ENCODE data around the gene MOGAT3. TPM values are rescaled to one million over a fixed set of nuclear protein-coding genes. Genes with fewer than 3 reads are reported as not detected.

MOGAT3 gene
- total and polyA plus RNA-seq, 9 of the 15 experiments (the other 6 are each of a cell fraction or from before 2014, with no cell fraction given) = 0.07 to 0.17 (median 0.13) TPM; not detected in 6

GRCh38 chr7:101165075-101165957 lies 35.5 kb downstream of the MOGAT3 start, which contains the start of gene VGF (continued):
- TF ChIP-seq TFAP4 (CRISPR knock-in tag; IDR thresholded peaks at IDR 0.05; ENCODE audit: borderline replicate concordance) (peak; percentile 99), ZNF174 (CRISPR knock-in tag; IDR thresholded peaks at IDR 0.05) (no peak)

GRCh38 chr7:101164071-101164840 lies 36.6 kb downstream of the MOGAT3 start:
- WGBS (ENCODE audit: insufficient coverage, low coverage, missing lambda C conversion rate) = 5% methylated on average over 52 of the region's 75 CpGs
- H3K9me1 ChIP-seq (ENCODE audit: control insufficient read depth, insufficient read depth, low read length) = peaks cover 3% of the 10 kb centered on the region
- H3K9me3 ChIP-seq (replicated peaks; ENCODE audit: control insufficient read depth, insufficient read depth, low read depth, low read length) = no peaks in the 10 kb centered on the region
- H3K4me2 ChIP-seq (ENCODE audit: insufficient read depth, low read length) = peak overlapping the region; percentile 71
- peaks cover 28 to 61% of the 10 kb centered on the region in 2 experiments for H3K4me1 ChIP-seq (replicated peaks in 1 of 2; ENCODE audit: control insufficient read depth in 2 of 2, insufficient read depth in 2 of 2, low read length in 2 of 2)
- H2AFZ ChIP-seq (ENCODE audit: low read depth, low read length) = no peak overlapping the region
- H3K79me2 ChIP-seq (ENCODE audit: control insufficient read depth, insufficient read depth, low read length) = no peaks in the 10 kb centered on the region
- no TSS peak for BruUV-seq (replicated peaks)
- ATAC-seq = peak; percentile 46
- intact Hi-C loops (cut with micrococcal nuclease) = no loop called here
- H3K36me3 ChIP-seq (ENCODE audit: control insufficient read depth, insufficient read depth, low read length) = peaks cover 15% of the 10 kb centered on the region; the same call in 1 of the 3 replicates
- peak overlapping the region in 1 of 2 experiments; percentile 90; a peak in 2 of 4 replicates for H3K9ac ChIP-seq (ENCODE audit: insufficient read depth in 1 of 2, low read depth in 2 of 2, low read length in 2 of 2)
- FAIRE-seq = no peak
- DNase-seq (ENCODE audit: extremely low read depth in 1 of 4, low spot score in 3 of 4) = peak in 3 of 4 experiments; percentile 33 to 65 (median 43)
- ChIA-PET CTCF (ENCODE audit: low intra/inter-chr PET ratio) (no interaction called here), POLR2A (interaction anchor here (0.6 to 0.7 kb wide), 2 partner anchors 13 to 629 kb away, joined by 3 read pairs; no protein-coding TSS in a partner anchor)
- peaks cover 5 to 15% of the 10 kb centered on the region in 2 experiments; a peak in 2 of 5 replicates for H3K27me3 ChIP-seq (ENCODE audit: control insufficient read depth in 2 of 2, insufficient read depth in 2 of 2, low read length in 2 of 2)
- in situ Hi-C loops (cut with MboI) = no loop called here
- peak overlapping the region; percentile 35; the same call in 1 of the 2 replicates for H3K4me3 ChIP-seq
- H3K27ac ChIP-seq (ENCODE audit: extremely low read depth, low read depth, low read length) = no peak overlapping the region
- peaks cover 13% of the 10 kb centered on the region for H4K20me1 ChIP-seq (replicated peaks; ENCODE audit: control insufficient read depth, insufficient read depth, low read length)
- TF ChIP-seq ZNF134 (CRISPR knock-in tag; conservative IDR thresholded peaks at IDR 0.05) (no peak), REST (IDR thresholded peaks at IDR 0.05; ENCODE audit: borderline replicate concordance) (peak; percentile 98), REST (CRISPR knock-in tag; IDR thresholded peaks at IDR 0.05; ENCODE audit: low read depth) (peak; percentile 96), SMARCA4 (IDR thresholded peaks at IDR 0.05) (no peak), STAG1 (CRISPR knock-in tag; IDR thresholded peaks at IDR 0.05; ENCODE audit: borderline replicate concordance) (peak; percentile 22; the same call in 1 of the 2 replicates), MAZ (CRISPR knock-in tag; conservative IDR thresholded peaks at IDR 0.05 in 1 of 2, IDR thresholded peaks at IDR 0.05 in 1 of 2) (no peak)

Measured in K562 (cell line).